ENCODE data around the gene ARL15.
"Not testable (repeated sequence)": the region's sequence is repeated elsewhere in the genome, so short reads cannot be mapped to it uniquely, and the experiment has no call there.

Gene ARL15

DNA sequence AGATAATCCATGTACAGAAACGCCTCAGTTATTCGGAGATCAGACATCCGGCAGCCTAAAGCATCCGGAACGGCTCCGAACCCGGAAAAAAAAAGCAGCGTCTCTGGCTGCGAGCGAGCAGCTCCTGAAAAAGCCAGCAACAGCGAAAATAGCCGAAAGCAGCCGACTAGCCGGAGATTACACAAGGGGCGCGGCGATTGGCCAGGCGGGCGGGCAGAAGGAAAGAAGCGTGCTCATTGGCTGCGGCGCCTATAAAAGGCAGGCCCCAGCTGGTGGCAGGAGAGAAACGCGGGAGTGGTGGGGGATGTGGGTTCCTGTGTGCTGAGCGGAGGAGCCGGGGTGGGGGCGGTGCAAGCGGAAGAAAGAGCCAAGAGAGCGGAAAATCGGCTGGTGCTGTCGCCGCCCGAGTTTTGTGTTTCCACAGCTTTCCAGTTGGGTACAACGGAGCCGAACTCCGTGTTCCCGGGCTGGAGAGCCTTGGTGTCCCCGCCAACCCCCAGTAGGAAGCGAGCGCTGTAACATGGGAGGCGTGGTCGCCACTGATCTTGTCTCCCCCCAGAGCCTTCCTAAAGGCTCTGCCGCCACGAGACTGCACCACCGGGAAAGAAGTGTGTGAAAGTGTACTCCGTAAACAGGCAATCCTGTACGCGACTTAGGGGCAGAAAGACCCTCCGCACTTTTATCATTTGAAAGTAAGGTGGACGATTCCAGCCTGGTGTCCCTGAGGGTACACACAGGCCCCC is at the start of gene ARL15:
Gene ARL15 (minus strand): TSS at position 141 of the 743 bp plus-strand sequence.
- Mint-ChIP-seq H3K4me3 (peak within 1 kb of the TSS; percentile 94), H3K27ac (peak within 1 kb of the TSS; percentile 98), H3K9me3 (no peaks in the 10 kb centered on the region), H3K4me1 (peaks cover 37% of the 10 kb centered on the region), H3K36me3 (ENCODE audit: low read depth) (no peaks in the 10 kb centered on the region), H3K27me3 (ENCODE audit: low read depth, poor library complexity) (peaks cover 17% of the 10 kb centered on the region)
- peak; percentile 96 for DNase-seq
- TF ChIP-seq, protein P1, sequence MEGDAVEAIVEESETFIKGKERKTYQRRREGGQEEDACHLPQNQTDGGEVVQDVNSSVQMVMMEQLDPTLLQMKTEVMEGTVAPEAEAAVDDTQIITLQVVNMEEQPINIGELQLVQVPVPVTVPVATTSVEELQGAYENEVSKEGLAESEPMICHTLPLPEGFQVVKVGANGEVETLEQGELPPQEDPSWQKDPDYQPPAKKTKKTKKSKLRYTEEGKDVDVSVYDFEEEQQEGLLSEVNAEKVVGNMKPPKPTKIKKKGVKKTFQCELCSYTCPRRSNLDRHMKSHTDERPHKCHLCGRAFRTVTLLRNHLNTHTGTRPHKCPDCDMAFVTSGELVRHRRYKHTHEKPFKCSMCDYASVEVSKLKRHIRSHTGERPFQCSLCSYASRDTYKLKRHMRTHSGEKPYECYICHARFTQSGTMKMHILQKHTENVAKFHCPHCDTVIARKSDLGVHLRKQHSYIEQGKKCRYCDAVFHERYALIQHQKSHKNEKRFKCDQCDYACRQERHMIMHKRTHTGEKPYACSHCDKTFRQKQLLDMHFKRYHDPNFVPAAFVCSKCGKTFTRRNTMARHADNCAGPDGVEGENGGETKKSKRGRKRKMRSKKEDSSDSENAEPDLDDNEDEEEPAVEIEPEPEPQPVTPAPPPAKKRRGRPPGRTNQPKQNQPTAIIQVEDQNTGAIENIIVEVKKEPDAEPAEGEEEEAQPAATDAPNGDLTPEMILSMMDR (IDR thresholded peaks at IDR 0.05): no peak

GRCh38 chr5:54360089-54360488 is 49.7 kb upstream of the ARL15 start:
- no peak overlapping the region for H3K4me3 Mint-ChIP-seq
- TF ChIP-seq, protein P1 (IDR thresholded peaks at IDR 0.05): no peak
- H3K9me3 Mint-ChIP-seq: peaks cover 12% of the 10 kb centered on the region
- H3K36me3 Mint-ChIP-seq (ENCODE audit: low read depth): no peaks in the 10 kb centered on the region
- H3K27me3 Mint-ChIP-seq (ENCODE audit: low read depth, poor library complexity): peaks cover 6% of the 10 kb centered on the region
- peaks cover 10% of the 10 kb centered on the region for H3K4me1 Mint-ChIP-seq
- H3K27ac Mint-ChIP-seq: no peak overlapping the region
- DNase-seq: no peak

DNA sequence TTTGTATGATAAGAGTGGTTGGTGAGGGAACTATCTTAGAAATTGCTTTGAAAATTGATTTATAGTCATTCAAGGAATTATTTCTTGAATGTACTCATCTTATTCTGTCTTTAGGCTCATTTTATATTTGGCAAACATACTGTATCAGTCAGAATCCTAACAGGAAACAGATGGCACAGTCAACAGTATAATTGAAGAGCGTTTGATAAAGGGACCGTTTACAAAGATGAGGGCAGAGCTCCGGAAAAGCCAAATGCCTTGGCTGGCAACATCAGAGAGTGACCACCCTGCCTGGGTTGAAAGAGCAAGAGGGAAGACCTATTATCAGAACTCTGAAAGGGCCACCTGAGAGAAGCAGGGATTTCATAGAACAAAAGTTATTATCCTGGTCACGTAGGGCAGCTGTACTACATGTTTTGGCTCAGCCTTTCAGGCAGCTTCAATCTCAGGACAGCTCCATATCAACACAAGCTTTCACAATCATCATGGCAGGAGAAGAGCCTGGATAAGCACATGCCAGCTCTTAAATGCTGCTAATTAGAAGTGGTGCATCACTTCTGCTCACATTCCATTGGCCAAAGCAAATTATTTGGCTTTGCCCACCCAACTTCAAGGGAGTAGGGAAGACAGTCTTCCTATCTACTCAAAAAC is 47.2 kb upstream of the ARL15 start:
- peaks cover 10% of the 10 kb centered on the region for H3K4me1 Mint-ChIP-seq
- H3K36me3 Mint-ChIP-seq (ENCODE audit: low read depth): peaks cover 5% of the 10 kb centered on the region
- TF ChIP-seq, protein P1 (IDR thresholded peaks at IDR 0.05): no peak
- no peak for DNase-seq
- H3K27me3 Mint-ChIP-seq (ENCODE audit: low read depth, poor library complexity): peaks cover 6% of the 10 kb centered on the region
- peaks cover 35% of the 10 kb centered on the region for H3K9me3 Mint-ChIP-seq
- H3K27ac Mint-ChIP-seq: no peak overlapping the region
- no peak overlapping the region for H3K4me3 Mint-ChIP-seq

- H3K36me3 Mint-ChIP-seq (ENCODE audit: low read depth); H3K27me3 Mint-ChIP-seq (ENCODE audit: low read depth, poor library complexity); H3K27ac Mint-ChIP-seq; H3K4me1 Mint-ChIP-seq; DNase-seq; H3K4me3 Mint-ChIP-seq: not testable (repeated sequence)
- peaks cover 51% of the 10 kb centered on the region for H3K9me3 Mint-ChIP-seq
These were observed 43.7 kb upstream of the ARL15 start for GRCh38 chr5:54353933-54354564.

DNA sequence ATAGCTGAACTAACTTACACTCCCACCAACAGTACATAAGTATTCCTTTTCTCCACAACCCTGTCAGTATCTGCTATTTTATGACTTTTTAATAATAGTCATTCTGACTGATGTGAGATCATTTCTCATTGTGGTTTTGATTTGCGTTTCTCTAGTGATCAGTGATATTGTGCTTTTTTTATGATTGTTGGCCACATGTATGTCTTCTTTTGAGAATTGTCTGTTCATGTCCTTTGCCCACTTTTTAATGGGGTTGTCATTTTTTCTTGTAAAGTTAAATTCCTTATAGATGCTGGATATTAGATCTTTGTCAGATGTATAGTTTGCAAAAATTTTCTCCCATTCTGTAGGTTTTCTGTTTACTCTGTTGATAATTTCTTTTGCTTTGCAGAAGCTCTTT is 42.2 kb upstream of the ARL15 start:
- H3K27me3 Mint-ChIP-seq (ENCODE audit: low read depth, poor library complexity); H3K4me1 Mint-ChIP-seq; H3K36me3 Mint-ChIP-seq (ENCODE audit: low read depth); DNase-seq; H3K27ac Mint-ChIP-seq; H3K4me3 Mint-ChIP-seq: not testable (repeated sequence)
- H3K9me3 Mint-ChIP-seq: peaks cover 57% of the 10 kb centered on the region

- no peaks in the 10 kb centered on the region for H3K4me1 Mint-ChIP-seq
- TF ChIP-seq, protein P1 (IDR thresholded peaks at IDR 0.05): no peak
- no peak for DNase-seq
- no peaks in the 10 kb centered on the region for H3K27me3 Mint-ChIP-seq (ENCODE audit: low read depth, poor library complexity)
- H3K9me3 Mint-ChIP-seq: peaks cover 58% of the 10 kb centered on the region
- H3K4me3 Mint-ChIP-seq: no peak overlapping the region
- H3K36me3 Mint-ChIP-seq (ENCODE audit: low read depth): peaks cover 13% of the 10 kb centered on the region
- H3K27ac Mint-ChIP-seq: no peak overlapping the region
These were observed 37.0 kb upstream of the ARL15 start for GRCh38 chr5:54347221-54347865.

Measured in nephron progenitor cell (in vitro differentiated cells).